Gastrocnemius medialis (tissue), 4 donors: ENCODE results near the gene PDE1C.

Experiments used
- POLR2A ChIP-seq, 2 donors: fragments of 450-650 bp; IDR thresholded peaks; one replicate each; pipeline ENCODE4 v1.6.1; 2017; ENCODE audit warnings: antibody characterized with exemption in 2 of 2, mild to moderate bottlenecking in 2 of 2, moderate library complexity in 2 of 2
- TF ChIP-seq, protein P1 (sequence below), 5 experiments: fragments of 450-650 bp in 3 of 5; fragments of 200-600 bp in 2 of 5; sonication (generic) in 2 of 5; IDR thresholded peaks in 4 of 5; conservative IDR thresholded peaks in 1 of 5; 1 replicate in 4 of 5; 2 replicates in 1 of 5; pipeline ENCODE4 v1.5.1; 2016 to 2019; ENCODE audit warnings: antibody characterized with exemption in 5 of 5, mild to moderate bottlenecking in 3 of 5, moderate library complexity in 3 of 5

DNA sequence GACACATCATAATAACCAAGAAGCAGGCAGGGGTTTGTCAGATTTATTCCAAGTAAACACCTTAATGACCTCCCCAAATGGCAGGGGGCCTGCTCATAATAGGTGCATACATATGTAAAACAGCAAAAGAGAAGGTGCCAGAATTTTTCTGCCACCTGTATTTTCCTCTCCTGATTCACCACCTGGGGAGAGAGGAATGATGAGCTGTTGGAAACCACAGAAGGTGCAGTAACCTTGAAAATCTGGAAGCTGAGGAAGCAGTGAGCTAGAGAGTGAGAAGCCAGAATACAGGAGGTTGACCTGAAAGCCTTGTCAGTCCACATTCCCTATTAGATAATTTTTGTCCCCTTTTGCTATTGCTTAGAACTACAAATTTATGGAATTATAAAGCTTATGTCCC, 46.2 kb upstream of the PDE1C start:
- TF ChIP-seq, protein P1, sequence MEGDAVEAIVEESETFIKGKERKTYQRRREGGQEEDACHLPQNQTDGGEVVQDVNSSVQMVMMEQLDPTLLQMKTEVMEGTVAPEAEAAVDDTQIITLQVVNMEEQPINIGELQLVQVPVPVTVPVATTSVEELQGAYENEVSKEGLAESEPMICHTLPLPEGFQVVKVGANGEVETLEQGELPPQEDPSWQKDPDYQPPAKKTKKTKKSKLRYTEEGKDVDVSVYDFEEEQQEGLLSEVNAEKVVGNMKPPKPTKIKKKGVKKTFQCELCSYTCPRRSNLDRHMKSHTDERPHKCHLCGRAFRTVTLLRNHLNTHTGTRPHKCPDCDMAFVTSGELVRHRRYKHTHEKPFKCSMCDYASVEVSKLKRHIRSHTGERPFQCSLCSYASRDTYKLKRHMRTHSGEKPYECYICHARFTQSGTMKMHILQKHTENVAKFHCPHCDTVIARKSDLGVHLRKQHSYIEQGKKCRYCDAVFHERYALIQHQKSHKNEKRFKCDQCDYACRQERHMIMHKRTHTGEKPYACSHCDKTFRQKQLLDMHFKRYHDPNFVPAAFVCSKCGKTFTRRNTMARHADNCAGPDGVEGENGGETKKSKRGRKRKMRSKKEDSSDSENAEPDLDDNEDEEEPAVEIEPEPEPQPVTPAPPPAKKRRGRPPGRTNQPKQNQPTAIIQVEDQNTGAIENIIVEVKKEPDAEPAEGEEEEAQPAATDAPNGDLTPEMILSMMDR (IDR thresholded peaks at IDR 0.05 in 4 of 5, conservative IDR thresholded peaks at IDR 0.05 in 1 of 5): no peak
- no peak for TF ChIP-seq POLR2A (IDR thresholded peaks at IDR 0.05)
